Lung microvascular endothelial cell (primary cell): ENCODE data around the gene NT5DC3. TPM values are rescaled to one million over a fixed set of nuclear protein-coding genes. Genes with fewer than 3 reads are reported as not detected.

ENCODE experiments used
- DNase-seq, 2 donors: peaks; one replicate each; pipeline versions ENCODE4 v3.0.0 to v3.0.0-alpha.2; 2010; ENCODE audit warnings: low read depth in 2 of 2
- total RNA-seq: library from RNA; depleted of rRNA; stranded (reverse); fragments of >200 nt; gene quantifications from 2 replicates; pipeline ENCODE4 v1.2.1, GENCODE V29; 2014

Gene NT5DC3
- total RNA-seq, 1 donor from 2014 or later: 9.5 TPM

- no peak for DNase-seq
These were observed 7.8 kb downstream of the NT5DC3 start for GRCh38 chr12:103833095-103833775.

- no peak for DNase-seq
These were observed 8.7 kb downstream of the NT5DC3 start for GRCh38 chr12:103832048-103832997.

- DNase-seq: no peak
These were observed 10.2 kb downstream of the NT5DC3 start for GRCh38 chr12:103830730-103831320.

GRCh38 chr12:103830025-103830725 is 10.9 kb downstream of the NT5DC3 start:
- no peak for DNase-seq

GRCh38 chr12:103829092-103829491 is 11.9 kb downstream of the NT5DC3 start:
- no peak for DNase-seq

- DNase-seq: no peak
These were observed 13.1 kb downstream of the NT5DC3 start for GRCh38 chr12:103827911-103828391.

- DNase-seq: peak in 1 of 2 donors; percentile 53
These were observed 16.2 kb downstream of the NT5DC3 start for GRCh38 chr12:103824845-103825244.

- DNase-seq: no peak
These were observed 16.7 kb downstream of the NT5DC3 start for GRCh38 chr12:103824290-103824689.

- DNase-seq: peak in 1 of 2 donors; percentile 15
These were observed 17.2 kb downstream of the NT5DC3 start for GRCh38 chr12:103823871-103824270.

- peak in 1 of 2 donors; percentile 43 for DNase-seq
These were observed 19.3 kb downstream of the NT5DC3 start for GRCh38 chr12:103821773-103822172.

GRCh38 chr12:103820881-103821489 is 20.0 kb downstream of the NT5DC3 start:
- no peak for DNase-seq

GRCh38 chr12:103820361-103820760 is 20.7 kb downstream of the NT5DC3 start:
- DNase-seq: no peak

GRCh38 chr12:103819892-103820291 is 21.1 kb downstream of the NT5DC3 start:
- DNase-seq: no peak

GRCh38 chr12:103819312-103819711 is 21.7 kb downstream of the NT5DC3 start:
- no peak for DNase-seq

GRCh38 chr12:103817791-103818190 is 23.2 kb downstream of the NT5DC3 start:
- DNase-seq: no peak

GRCh38 chr12:103816663-103817062 is 24.4 kb downstream of the NT5DC3 start:
- no peak for DNase-seq

GRCh38 chr12:103814436-103814835 is 26.6 kb downstream of the NT5DC3 start:
- no peak for DNase-seq

GRCh38 chr12:103813949-103814348 is 27.1 kb downstream of the NT5DC3 start:
- DNase-seq: no peak

- no peak for DNase-seq
These were observed 27.6 kb downstream of the NT5DC3 start for GRCh38 chr12:103813426-103813825.

GRCh38 chr12:103812789-103813188 is 28.2 kb downstream of the NT5DC3 start:
- DNase-seq: no peak

- DNase-seq: no peak
These were observed 29.2 kb downstream of the NT5DC3 start for GRCh38 chr12:103811791-103812190.
